ENCODE data around the gene AIF1L.
"Not testable (repeated sequence)": the region's sequence is repeated elsewhere in the genome, so short reads cannot be mapped to it uniquely, and the experiment has no call there.

AIF1L gene

DNA sequence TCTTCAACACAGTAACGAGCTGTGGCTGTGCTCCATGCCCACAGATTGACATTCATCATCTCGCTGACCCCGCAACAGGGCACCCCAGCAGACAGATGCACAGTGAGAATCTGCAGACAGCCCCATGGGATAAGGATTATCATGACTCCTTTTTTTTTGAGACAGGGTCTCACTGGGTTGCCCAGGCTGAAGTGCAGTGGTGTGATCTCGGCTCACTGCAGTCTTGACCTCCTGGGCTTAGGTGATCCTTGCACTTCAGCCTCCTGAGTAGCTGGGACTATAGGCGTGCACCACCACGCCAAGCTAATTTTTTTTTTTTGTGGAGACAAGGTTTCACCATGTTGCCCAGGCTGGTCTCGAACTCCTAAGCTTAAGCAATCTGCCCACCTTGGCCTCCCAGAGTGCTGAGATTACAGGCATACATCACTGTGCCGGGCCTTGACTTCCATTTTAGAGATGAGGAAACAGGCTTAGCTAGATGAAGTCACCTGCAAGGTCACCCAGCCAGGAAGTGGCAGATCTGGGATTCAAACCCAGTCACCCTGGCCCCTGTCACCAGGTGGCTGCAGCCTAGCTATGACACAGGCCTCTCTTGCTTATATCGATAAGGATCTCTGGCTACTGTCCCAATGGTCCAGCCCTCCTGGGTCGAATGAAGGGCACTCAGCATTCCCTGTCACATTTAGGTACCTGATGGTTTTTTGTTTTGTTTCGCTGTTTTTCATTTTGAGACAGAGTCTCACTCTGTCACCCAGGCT is 5.1 kb downstream of the AIF1L start:
- H3K4me3 Mint-ChIP-seq, result no peak overlapping the region

GRCh38 chr9:131103024-131103423 is 6.7 kb downstream of the AIF1L start:
- Mint-ChIP-seq H3K36me3 (ENCODE audit: low read depth) (no peaks in the 10 kb centered on the region), H3K4me1 (ENCODE audit: low read depth) (no peaks in the 10 kb centered on the region), H3K9me3 (no peaks in the 10 kb centered on the region), H3K27ac (no peak overlapping the region), H3K27me3 (peaks cover 12% of the 10 kb centered on the region), H3K4me3 (no peak overlapping the region)
- DNase-seq, result no peak

More for the DNA sequence above, 5.1 kb downstream of the AIF1L start:
- Mint-ChIP-seq H3K36me3 (ENCODE audit: low read depth) (no peaks in the 10 kb centered on the region), H3K27ac (no peak overlapping the region), H3K9me3 (no peaks in the 10 kb centered on the region), H3K27me3 (peaks cover 26% of the 10 kb centered on the region), H3K4me1 (ENCODE audit: low read depth) (peaks cover 3% of the 10 kb centered on the region)
- no peak for DNase-seq

DNA sequence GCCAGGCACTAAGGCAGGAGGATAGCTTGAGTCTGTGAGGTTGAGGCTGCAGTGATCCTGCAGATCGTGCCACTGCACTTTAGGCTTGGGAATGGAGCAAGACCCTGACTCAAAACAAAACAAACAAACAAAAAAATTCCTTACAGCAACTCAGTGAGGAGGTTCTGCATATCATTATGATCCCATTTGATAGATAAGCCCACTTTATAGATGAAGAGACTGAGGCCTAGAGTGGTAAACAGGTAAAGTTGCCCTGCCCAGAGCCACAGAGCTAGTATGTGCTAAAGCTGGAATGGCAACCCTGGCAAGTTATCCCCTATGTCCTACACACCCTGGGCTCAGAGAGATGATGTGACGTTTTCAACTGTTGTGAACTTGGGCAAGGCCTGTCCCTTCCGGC is 7.2 kb downstream of the AIF1L start:
- no peak overlapping the region for H3K27ac Mint-ChIP-seq
- no peaks in the 10 kb centered on the region for H3K4me1 Mint-ChIP-seq (ENCODE audit: low read depth)
- no peaks in the 10 kb centered on the region for H3K9me3 Mint-ChIP-seq

DNA sequence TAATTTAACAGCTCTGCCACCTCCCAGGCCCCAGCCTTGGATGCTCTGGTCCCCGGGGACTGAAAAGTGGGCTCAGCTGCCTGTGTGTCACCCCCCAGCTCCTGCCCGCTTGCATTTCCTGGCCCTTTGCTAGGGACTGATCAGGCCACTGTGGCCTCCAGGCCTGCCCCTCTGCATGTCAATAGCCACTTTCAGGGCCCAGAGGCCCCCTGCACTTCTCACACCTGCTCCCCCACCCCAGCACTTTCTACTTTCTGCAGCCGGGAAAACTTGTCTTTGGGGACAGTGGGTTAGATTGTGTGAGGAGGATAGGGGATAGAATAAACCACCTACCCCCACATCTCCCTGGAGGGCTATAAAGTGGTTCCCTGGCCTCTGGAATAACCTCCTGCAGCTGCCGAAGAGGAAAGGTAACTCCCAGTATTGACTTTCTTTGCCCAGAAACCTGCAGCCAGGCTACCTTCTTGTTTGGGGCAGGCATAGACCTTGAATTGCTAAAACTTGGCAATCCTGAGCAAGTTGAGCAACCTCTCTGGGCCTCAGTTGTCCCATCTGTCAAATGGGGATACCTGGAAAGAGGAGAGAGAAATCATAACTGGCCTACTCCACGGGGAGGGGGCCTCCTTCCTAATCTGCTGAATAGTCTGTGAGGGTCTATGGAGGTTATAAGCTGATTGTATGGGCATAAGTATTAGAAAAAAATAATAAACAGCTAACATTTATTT is 7.8 kb downstream of the AIF1L start:
- Mint-ChIP-seq H3K9me3 (no peaks in the 10 kb centered on the region), H3K36me3 (ENCODE audit: low read depth) (no peaks in the 10 kb centered on the region), H3K4me3 (no peak overlapping the region), H3K4me1 (ENCODE audit: low read depth) (no peaks in the 10 kb centered on the region), H3K27me3 (peaks cover 2% of the 10 kb centered on the region), H3K27ac (no peak overlapping the region)
- DNase-seq, result no peak

More for the DNA sequence above, 7.2 kb downstream of the AIF1L start:
- no peak for DNase-seq
- Mint-ChIP-seq H3K4me3 (no peak overlapping the region), H3K36me3 (ENCODE audit: low read depth) (no peaks in the 10 kb centered on the region), H3K27me3 (peaks cover 9% of the 10 kb centered on the region)

- Mint-ChIP-seq H3K9me3 (no peaks in the 10 kb centered on the region), H3K27me3 (no peaks in the 10 kb centered on the region), H3K4me3 (no peak overlapping the region), H3K4me1 (ENCODE audit: low read depth) (no peaks in the 10 kb centered on the region), H3K36me3 (ENCODE audit: low read depth) (no peaks in the 10 kb centered on the region), H3K27ac (no peak overlapping the region)
- DNase-seq, result no peak
Observed at GRCh38 chr9:131105952-131106351, 9.6 kb downstream of the AIF1L start.

GRCh38 chr9:131107760-131108159 is 11.4 kb downstream of the AIF1L start:
- no peak for DNase-seq
- Mint-ChIP-seq H3K9me3 (no peaks in the 10 kb centered on the region), H3K27me3 (no peaks in the 10 kb centered on the region), H3K27ac (no peak overlapping the region), H3K36me3 (ENCODE audit: low read depth) (no peaks in the 10 kb centered on the region), H3K4me1 (ENCODE audit: low read depth) (no peaks in the 10 kb centered on the region), H3K4me3 (no peak overlapping the region)

DNA sequence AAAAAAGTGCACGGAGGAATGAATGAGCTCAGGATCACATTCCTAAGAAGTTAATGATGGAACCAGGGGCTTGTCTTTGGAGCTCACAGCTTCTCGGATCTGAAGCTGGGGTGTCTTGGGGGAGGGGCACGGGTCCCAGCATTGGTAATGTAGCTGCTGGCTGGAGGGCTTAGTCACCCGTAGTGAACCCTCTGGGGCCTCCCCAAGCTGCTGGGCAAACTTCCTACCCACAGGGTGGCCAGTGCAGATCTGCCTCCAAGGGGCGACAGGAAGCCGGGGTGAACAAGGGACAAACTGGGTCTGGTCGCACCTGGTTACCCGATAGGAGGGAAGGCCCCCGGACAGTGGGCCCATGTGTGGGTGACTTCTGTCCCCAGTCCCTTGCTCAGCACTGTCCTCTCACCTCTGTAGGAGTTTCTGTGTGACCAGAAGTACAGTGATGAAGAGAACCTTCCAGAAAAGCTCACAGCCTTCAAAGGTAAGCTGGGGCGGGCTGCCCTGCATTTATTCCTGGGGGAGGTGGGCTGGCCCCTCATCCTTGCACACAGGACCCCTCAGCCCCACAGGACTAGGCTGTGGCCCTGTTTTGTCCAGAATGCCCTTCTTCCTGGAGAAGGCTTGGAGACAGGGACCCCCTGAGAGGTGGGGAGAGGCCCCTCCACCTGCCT is 15.0 kb downstream of the AIF1L start:
- Mint-ChIP-seq H3K4me1 (ENCODE audit: low read depth) (no peaks in the 10 kb centered on the region), H3K9me3 (no peaks in the 10 kb centered on the region), H3K27me3 (no peaks in the 10 kb centered on the region), H3K36me3 (ENCODE audit: low read depth) (no peaks in the 10 kb centered on the region), H3K4me3 (no peak overlapping the region), H3K27ac (no peak overlapping the region)
- no peak for DNase-seq

GRCh38 chr9:131111854-131112311 is 15.6 kb downstream of the AIF1L start:
- Mint-ChIP-seq H3K27me3 (peaks cover 5% of the 10 kb centered on the region), H3K9me3 (no peaks in the 10 kb centered on the region), H3K27ac (no peak overlapping the region), H3K36me3 (ENCODE audit: low read depth) (no peaks in the 10 kb centered on the region), H3K4me3 (no peak overlapping the region), H3K4me1 (ENCODE audit: low read depth) (no peaks in the 10 kb centered on the region)
- DNase-seq, result no peak

- no peak for DNase-seq
- H3K4me3 Mint-ChIP-seq, result no peak overlapping the region
- H3K27me3 Mint-ChIP-seq, result peaks cover 11% of the 10 kb centered on the region
- no peaks in the 10 kb centered on the region for H3K4me1 Mint-ChIP-seq (ENCODE audit: low read depth)
- no peaks in the 10 kb centered on the region for H3K36me3 Mint-ChIP-seq (ENCODE audit: low read depth)
- H3K27ac Mint-ChIP-seq, result no peak overlapping the region
- H3K9me3 Mint-ChIP-seq, result no peaks in the 10 kb centered on the region
Observed at GRCh38 chr9:131112374-131113154, 16.2 kb downstream of the AIF1L start.

- Mint-ChIP-seq H3K4me1 (ENCODE audit: low read depth) (no peaks in the 10 kb centered on the region), H3K4me3 (no peak overlapping the region), H3K9me3 (no peaks in the 10 kb centered on the region), H3K27me3 (peaks cover 19% of the 10 kb centered on the region), H3K36me3 (ENCODE audit: low read depth) (no peaks in the 10 kb centered on the region), H3K27ac (no peak overlapping the region)
- DNase-seq, result no peak
Observed at GRCh38 chr9:131113655-131114054, 17.3 kb downstream of the AIF1L start.

- Mint-ChIP-seq H3K9me3 (no peaks in the 10 kb centered on the region), H3K4me1 (ENCODE audit: low read depth) (no peaks in the 10 kb centered on the region), H3K27ac (no peak overlapping the region), H3K36me3 (ENCODE audit: low read depth) (no peaks in the 10 kb centered on the region), H3K4me3 (no peak overlapping the region), H3K27me3 (peaks cover 23% of the 10 kb centered on the region)
- no peak for DNase-seq
Observed at GRCh38 chr9:131114084-131114535, 17.8 kb downstream of the AIF1L start.

DNA sequence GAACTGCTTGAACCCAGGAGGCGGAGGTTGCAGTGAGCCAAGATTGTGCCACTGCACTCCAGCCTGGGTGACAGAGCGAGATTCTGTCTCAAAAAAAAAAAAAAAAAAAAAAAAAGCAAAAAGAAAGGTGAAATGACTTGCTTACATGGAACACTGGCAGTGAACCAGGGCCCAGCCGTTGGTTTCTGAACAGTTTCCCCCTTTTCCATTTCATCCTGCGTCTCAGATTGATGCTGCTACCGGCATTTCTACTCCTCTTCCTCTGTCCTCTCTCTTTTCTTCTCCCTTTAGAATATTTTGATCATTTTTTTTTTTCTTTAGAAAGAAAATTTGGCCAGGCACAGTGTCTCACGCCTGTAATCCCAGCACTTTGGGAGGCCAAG is 19.0 kb downstream of the AIF1L start:
- not testable (repeated sequence) for H3K4me1 Mint-ChIP-seq (ENCODE audit: low read depth); H3K9me3 Mint-ChIP-seq; H3K36me3 Mint-ChIP-seq (ENCODE audit: low read depth); H3K4me3 Mint-ChIP-seq; DNase-seq; H3K27ac Mint-ChIP-seq
- H3K27me3 Mint-ChIP-seq, result peaks cover 23% of the 10 kb centered on the region

GRCh38 chr9:131116281-131117120 is 20.2 kb downstream of the AIF1L start:
- Mint-ChIP-seq H3K36me3 (ENCODE audit: low read depth) (no peaks in the 10 kb centered on the region), H3K9me3 (no peaks in the 10 kb centered on the region), H3K27ac (no peak overlapping the region), H3K4me3 (no peak overlapping the region), H3K4me1 (ENCODE audit: low read depth) (no peaks in the 10 kb centered on the region), H3K27me3 (peaks cover 23% of the 10 kb centered on the region)
- no peak for DNase-seq
